Activated CD4-positive, alpha-beta T cell treated with anti-CD3 and anti-CD28 coated beads, Interleukin-2, amount 50 U/mL, for 48 hours (primary cell): ENCODE results near the gene DHX9.

ENCODE experiments used
- DNase-seq, 2 experiments: peaks; one replicate each; pipeline ENCODE4 v3.0.0-alpha.2; 2020

The DHX9 gene

DNA sequence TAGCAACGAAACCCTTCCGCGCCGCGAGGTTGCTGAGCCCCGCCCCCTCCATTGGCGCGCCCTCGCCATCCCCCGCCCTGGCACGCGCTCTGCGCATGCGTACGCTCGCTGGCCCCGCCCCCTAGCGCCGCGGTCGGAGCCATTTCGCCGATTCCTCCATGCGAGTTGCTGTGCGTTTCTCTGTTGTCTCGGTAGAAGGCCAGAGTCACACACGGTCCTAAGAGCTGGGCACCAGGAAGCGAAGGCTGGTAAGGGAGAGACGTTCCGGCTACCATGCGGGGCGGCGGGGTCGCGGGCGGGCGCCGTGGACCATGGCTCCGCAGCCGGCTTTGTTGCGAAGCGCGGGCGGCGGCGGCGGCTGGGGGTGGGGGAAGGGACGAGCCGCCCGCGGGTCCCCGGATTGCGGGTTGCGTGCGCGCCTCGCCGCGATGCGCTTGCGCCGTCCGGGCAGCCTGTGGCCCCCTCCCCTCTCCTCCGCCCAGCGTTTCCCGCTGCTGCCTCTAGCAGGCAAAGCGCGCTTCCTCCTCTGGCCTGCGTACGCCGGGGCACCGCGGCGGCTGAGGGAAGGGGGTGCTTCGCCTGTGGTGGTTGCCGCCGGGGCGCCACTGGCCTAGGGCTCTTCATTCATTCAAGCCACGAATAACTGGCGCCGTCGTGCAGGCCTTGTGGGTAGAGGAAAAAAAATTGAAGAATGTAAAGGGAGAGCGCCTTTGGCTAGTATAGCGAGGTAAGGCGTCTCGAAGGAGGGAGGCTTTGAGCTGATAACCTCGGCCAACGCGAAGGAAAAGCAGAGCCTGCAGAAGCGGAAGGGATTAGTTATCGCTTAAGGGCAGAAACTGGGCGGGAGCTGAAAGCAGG lies at the start of gene DHX9:
TSS of gene DHX9 (plus strand) at position 139 of the 858 bp plus-strand sequence. CDS start 3,220 bp downstream, outside the sequence.
- DNase-seq: peak; percentile 94

DNA sequence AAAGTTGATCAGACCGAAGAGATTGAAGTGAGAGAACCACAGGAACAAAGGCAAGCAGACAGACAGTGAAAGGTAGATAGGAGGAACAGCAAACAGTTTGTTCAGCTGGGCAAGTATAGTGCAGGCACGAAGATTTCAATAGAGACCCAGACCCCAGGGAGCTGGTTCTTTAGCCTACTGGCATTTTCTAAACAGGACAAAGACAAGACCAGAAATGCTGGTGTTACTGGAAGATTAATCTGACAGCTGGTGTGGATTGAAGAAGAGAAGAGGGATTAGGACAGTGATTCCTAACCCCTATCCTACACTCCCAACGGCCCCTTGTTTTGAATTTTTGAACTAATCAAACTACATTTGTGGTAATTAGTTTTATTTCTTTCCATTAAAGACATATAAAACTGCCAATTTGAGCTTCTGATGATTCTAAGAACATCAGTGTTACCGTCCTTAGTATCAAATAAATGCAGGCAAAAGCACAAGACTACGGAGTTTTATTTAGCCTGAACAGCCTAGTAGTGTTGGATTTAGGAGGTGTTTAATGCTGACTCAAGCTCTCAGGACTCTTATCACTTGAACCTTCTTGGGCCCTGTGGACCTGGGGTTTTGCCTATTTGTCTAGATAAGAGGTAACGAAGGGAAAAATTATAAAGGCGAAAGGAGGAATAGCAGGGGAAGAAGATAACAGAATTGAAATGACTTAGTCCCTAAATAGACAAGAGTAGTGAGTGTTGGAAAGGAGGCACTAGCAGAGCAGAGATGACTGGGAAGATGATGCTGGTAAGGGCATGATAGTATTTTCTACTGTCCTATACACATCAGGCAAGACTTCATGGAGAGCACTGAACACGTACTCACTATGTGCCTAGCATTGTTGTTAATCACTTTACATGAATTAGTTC lies 47.6 kb upstream of the DHX9 start:
- no peak for DNase-seq

DNA sequence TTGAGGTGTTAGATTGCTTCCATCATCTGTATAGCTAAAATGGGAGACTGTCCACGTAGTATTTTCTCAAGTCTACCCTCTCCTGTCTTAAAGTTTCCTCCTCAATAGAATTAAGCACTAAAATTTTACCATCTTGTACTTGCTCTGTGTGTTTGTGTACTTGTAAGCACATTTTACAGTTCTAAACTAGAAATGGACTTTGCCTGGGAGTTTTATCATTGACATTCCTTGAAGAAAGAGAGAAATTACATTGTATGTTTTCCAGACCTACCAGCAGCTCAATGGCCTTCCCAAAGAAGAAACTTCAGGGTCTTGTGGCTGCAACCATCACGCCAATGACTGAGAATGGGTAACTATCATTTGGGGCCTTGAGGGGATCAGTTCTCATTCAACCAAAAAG lies 45.1 kb upstream of the DHX9 start:
- no peak for DNase-seq

DNA sequence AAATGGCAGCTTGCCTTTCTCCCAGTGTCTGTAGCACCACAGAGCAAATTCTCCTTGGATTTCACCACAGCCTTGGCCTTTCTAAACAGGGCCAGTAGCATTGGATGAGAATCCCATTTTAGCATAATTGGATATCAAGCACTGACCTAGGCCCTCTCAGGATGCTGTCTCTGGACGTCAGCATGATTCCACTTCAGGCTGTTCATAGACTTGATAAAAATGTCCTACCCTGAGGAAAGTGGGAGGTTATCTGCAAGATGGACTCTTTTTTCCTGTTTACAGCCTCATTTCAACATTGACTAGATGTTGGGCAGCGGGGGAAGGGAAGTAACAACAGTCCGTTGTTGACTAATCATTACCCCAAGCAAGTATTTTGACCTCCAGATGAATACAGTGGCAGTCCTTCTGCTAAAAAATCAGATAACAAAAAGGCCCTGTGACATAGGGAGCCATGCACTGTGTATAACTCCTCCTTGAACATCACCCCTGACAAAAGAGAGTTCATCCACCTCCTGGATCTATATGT lies 44.4 kb upstream of the DHX9 start:
- no peak for DNase-seq

DNA sequence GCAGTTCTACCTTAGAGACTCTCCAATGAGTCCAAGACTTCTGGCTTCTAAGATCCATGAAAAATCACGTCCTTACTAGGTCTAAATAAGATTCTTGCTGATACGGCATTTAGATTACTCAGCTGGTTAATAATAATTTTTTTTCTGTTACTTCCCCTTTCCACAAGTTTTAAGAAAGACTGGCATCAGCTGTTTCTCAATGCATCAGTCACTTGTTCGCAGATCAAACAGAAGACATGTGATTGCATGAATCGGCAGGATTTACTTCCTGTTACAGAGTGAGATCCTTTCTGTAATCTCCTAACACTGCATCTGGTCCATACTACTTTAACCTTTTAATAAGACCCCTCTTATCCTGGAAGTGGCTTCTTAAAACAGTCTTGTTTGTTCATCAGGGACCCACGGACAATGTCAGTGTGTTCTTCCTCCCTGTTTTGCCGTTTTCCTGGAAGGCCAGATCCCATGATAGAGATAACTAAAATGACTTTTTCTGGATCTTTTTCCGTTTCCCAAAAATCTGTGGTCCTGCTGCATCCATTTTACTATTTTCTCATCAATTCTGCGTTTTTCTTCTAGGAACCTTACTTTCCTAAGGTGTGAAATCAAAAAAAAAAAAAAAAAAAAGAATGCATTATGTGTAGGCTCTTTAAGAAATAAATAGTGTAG lies 43.5 kb upstream of the DHX9 start:
- DNase-seq: no peak

DNA sequence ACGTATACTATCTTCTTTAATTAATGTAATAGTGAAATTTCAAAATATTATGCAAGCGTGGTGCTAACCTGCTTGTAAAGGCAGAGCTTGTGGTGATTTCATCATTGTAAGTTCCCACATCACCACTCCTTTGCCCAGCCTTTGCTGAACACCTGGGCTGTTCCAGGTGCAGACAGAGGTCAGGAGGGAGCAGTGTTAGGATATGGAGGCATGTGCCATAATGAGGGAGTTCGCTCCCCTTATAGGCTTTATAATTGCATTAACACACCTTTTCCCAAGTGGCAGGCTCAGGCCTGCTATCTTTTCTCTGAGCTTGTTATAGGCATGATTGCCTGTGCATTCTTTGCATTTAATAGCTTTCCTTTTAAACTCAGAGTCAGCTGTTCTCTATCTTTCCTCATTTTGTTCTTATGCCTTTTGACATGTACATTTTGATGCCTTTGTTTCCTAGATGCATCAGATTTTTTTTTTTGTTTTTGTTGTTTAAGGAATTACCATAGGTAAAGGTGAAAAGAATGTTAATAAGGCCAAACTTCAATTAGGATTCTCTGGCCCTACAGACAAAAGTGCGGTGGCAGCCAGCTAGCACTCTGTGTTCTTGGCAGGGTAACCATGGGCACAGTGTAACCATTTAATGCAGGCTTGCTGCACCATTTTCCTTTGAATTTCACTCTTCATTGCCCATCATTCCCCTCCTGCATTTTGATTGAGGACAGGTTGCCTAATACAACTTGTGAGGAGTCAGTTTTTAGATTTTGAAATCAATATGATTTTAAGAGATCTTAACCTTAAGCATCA lies 36.9 kb upstream of the DHX9 start:
- no peak for DNase-seq

DNA sequence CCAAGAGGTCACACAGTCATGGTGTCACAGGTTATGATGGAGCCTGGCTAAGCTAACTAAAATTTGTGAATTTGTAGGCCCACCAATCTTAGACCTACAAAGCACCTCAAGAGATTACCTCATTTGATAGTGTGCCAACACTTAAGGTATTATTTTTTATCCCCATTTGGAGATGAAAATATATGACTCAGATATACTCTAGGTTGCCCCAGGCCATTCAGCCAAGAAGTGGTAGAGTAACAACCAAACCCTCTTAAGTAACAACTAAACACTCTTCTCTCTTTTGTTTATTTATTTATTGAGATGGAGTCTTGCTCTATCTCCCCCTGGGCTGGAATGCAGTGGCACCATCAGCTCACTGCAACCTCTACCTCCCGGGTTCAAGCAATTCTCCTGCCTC lies 35.3 kb upstream of the DHX9 start:
- DNase-seq: no peak

DNA sequence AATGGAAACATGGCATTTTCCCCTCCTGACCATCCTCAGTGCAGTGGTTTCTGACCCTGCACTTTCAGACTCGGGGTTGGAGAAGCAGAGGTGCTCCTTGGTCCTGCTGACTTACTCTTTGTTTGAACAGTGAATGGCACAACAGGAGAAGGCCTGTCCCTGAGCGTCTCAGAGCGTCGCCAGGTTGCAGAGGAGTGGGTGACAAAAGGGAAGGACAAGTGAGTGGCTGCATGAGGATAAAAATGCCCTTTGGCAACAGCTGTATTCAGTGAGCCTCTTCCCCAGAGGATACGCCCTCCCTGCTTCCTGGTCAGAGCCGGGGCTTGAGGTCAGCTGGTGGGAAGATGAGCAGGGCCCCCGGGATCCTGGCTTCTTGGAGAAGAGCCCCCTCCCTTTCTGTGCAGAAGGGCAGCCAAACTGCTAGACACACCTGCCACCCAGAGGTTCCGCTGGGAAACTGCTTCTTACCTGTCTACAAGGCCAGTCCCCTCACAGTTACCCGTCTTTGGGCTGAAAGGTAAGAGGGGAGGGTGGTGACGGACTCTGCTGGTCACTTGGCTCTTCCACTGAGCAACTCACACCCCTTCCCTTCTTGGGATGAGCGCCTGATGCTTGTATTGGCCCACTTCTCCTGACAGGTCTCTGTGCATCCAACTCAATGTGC lies 33.0 kb upstream of the DHX9 start:
- DNase-seq: no peak

DNA sequence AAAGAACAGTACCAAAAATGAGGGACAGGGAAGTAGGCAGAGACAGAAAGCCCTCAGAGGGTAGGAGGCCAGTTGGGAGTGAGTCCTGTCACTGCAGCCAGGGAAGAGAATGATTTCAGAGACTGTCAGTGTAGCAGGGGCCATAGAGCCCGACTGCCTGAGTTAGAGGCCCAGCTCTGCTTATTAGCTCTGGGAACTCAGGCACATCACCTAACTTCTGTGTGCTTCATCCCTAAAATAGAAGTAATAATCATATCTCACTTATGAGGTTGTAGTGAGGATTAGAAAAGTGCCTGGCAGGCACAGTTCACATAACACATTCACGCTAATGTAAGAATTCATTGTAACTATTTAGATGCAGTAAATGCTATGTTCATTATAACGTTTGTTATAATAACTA lies 31.2 kb upstream of the DHX9 start:
- DNase-seq: no peak

DNA sequence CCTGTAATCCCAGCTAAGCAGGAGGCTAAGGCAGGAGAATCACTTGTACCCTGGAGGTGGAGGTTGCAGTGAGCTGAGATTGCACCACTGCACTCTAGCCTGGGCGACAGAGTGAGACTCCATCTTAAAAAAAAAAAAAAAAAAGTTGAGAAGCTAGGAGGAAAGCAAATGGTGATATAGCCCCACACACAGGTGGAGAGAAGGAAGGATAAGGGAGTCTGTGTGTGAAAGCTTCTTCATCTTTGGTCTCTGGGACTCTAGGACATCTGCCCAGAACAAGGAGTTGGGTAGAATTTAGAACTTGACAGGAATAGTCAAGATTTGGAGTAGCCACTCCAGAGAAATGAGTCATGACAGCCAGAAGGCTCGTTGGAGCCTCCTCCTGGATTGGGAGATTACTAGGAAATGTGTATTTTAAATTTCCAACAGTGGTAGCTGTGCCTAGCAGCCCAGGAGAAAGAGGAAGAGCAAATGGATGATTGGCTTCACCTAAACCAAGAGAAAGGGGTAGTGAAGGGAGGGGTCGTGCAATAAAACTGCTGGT lies 29.7 kb upstream of the DHX9 start:
- no peak for DNase-seq

DNA sequence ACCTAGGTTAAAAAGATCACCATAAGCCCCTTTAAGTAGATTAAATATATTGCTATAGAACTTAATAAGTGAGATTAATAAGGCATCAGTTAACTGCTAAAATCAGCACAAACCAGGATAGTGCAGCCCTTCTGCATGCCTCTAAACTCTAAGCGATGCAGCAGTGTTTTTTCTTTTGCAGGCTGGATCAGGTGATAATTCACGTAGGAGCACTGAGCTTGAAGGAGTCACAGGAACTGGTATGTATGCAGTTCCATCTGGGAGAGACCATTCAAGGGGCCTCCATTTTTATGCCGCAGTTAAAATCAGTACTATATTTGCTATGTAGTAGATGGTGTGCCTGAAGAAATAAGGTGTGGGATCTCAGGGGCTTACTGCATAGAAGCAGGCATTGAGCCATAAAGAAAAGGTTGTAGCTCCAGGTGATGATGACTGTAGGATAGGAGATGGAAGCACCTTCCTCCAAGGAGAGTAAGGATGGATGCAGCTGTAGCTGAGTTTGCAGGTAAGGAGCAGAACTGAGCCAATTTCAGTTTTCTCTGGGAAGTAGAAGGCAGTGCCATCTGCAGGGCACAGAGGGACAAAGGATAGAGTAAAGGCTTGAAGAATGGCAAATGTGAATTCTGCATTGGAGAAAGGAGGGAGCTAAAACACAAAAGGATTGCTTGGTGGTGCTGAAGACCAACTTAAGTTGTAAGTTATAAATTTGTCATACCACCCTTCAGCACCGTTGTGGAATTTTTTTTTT lies 27.0 kb upstream of the DHX9 start:
- DNase-seq: no peak

DNA sequence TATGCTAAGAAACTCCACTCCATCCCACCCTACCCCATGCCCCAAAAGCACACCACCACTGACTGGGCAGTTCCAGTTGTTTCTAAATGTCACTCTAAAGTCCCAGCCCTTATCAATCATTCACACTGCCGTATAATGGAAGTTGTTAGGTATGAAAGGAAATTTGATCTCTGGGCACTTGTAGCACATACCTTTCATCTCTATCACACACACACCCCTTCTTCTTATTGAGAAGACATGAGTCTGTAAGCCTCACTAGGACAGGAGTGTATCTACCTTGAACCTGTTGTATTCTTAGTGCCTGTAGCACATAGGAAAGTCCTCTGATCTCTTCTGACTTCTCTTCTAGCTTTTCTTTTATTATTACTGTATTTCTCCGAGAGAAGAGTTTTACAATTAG lies 22.3 kb upstream of the DHX9 start:
- no peak for DNase-seq

DNA sequence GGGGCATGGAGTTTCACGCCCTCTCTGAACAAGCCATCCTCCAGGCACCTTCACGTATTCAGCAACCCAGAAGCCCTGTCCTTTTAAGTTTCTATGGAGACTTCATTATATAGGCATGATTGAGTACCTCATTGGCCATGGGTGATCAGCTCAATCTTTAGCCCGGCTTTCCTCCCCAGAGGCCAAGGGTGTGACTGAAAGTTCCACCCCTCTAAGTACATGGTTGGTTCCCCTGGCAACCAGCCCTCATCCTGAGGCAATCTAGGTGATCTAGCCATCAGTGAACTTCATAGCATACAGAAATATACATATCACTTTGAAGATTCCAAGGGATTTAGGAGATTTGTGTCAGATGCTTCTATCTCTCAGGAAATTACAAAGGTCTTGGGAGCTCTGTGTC lies 21.3 kb upstream of the DHX9 start:
- no peak for DNase-seq

DNA sequence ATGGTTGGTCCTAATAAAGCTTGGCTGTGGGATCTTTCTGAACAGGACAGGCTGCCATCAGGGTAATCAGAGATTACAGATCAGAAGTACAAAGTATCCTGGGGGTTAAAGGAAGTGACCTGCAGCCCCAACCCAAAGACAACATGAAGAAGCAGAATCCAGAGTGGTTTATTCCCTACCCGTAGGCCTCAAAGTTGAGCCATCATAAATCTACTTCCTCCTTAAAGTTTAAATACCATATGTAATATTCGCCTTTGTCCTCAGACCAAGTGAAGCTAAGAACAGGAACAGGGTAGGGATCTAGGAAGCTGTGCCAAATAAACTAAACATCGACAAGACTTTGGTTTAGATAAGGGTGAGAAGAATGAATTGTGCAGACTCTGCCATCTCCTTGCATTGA lies 15.9 kb upstream of the DHX9 start:
- DNase-seq: no peak

DNA sequence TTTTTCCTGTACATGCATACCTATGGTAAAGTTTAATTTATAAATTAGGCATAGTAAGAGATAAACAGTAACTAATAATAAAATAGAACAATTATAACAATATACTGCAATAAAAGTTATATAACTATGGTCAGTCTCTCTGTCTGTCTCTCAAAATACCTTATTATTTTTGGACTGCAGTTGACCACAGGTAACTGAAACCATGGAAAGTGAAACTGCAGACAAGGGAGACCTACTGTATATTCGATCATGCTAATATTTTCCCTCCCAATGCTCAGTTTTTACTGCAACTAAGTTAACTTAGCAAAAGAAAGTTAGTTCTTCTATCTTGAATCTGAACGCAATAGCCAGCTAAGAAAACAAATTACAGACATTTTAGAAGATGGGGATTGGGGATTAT lies 12.3 kb upstream of the DHX9 start:
- no peak for DNase-seq

DNA sequence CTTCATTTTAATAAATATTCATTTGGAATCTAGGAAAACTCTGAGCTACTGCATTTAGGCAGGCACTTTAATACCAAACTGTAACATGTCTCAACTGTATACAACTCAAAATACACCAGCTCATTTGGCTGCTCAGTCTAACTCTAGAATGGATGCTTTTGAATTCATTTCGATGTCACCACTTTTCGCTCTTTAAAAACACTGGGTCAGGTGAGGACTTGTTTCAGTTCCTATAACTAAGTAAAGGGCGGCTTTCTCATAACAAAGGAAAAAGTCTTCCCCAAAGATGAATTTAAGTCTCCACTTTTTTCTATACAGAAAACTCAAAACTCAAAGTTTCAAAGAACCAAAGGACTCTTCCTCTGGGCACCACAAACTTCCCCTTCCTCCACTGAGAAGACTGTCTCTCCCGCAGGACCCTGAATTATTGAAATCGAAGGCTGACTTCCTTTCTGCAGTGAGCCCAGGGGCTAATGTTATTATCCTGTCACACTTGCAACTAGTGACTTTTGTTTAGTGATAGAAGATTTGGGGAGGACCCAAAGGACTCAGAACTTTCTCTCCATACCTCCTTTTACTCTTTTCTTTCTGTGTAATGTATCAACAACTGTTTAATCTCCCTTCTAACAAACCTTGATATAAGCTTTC lies 9.7 kb upstream of the DHX9 start:
- no peak for DNase-seq

DNA sequence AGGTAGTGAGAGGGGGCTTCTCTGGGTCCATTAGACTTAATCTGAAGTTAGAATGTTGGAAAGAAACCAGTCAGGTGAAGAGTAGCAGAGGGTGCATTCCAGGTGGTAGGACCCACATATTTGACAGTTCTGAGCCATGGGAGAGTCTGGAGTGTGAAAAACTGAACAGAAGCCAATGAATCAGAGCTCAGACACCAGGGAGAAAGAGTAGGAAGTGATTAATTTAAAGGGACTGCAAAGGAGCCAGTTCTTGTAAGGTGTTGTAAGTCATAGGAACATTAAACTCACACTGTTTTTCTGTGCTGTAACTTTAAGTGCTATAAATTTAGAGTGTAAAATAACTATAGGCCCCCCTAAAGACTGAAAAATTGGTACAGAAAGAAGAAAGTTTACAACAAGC lies 5.9 kb upstream of the DHX9 start:
- DNase-seq: no peak

DNA sequence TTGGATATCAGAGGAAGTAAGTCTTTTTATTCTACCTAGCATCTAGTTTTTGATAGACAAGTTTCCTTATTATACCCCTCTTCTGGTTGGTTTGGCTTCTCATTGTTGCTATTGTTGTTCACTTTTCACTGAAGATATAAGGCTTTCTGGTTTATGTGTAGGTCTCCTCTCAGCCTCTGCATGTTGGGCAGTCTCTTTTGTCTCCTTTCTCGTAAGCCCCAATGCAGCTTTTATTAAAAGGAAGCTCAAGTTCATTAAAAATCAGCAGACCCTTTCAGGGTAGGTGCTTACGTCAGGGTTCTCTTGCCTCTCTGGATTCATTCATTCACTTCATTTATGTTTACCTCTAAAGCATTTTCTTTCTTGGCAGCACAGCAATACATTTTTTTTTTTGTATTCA lies 4.8 kb upstream of the DHX9 start:
- DNase-seq: no peak

DNA sequence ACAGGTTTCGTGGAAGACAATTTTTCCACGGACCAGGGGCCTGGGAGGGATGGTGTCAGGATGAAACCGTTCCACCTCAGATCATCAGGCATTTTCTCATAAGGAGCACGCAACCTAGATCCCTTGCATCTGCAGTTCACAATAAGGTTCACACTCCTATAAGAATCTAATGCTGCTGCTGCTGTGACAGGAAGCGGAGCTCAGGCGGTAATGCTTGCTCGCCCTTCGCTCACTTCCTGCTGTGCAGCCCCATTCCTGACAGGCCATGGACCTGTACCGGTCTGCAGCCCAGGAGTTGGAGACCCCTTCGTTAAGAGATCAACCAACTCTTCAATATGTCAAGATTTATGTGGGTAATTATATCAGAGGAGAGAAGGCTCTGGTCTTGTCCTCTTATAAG lies 3.3 kb upstream of the DHX9 start:
- no peak for DNase-seq

DNA sequence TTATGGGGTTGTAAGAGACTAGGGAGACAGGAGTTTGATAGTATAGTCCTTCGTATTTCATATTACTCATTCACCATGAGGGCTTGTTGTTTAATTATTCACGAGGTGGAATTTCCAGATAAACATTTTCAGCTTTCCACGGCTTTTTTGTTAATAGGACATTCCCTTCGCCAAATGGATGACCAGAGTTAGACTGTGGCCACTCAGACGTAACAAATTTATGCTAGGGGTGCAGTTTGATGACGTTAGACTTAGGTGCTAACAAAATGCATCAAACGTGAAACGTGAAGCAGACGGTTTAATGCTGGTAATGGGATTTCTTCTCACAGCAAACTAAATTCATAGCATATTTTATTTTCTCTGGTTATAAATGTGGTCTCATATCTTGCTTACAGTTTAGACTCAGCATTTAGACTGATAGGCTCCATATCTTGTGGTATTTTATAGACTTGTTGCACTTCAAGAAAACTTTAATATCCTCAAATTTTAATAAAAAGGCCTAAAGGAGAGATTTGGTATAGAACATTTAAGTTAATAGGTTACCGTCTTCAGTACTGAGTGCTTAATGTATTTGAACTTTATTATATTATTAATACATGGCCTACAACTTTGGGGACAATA lies 2.3 kb downstream of the DHX9 start:
- no peak for DNase-seq
